H1 (cell line): ENCODE data around the gene ABHD12. TPM values are rescaled to one million over a fixed set of nuclear protein-coding genes. Genes with fewer than 3 reads are reported as not detected.

ENCODE experiments used
- CTCF ChIA-PET: fragments of 300-600 bp; sonication (Branson Sonifier 250); formaldehyde crosslinking; loops from one replicate; lab custom pipeline; 2021; ENCODE audit not compliant: partially characterized antibody; lab: Charles Lee
- POLR2A ChIA-PET: fragments of 300-600 bp; sonication (Branson Sonifier 250); formaldehyde crosslinking; loops from one replicate; lab custom pipeline; 2021; ENCODE audit warnings: inconsistent platforms; ENCODE audit not compliant: partially characterized antibody; lab: Charles Lee
- DNase-seq, 2 experiments: peaks; one replicate each; pipeline versions ENCODE4 v3.0.0 to v3.0.0-alpha.2; 2010 to 2022; ENCODE audit warnings: low spot score in 2 of 2, low read depth in 1 of 2, mixed read lengths in 1 of 2
- FAIRE-seq: peaks from 2 replicates; lab custom pipeline; 2011; peaks lifted over from hg19 to GRCh38; lab: Jason Lieb, UNC
- H2AFZ ChIP-seq: 2 replicates; pipeline ENCODE4 v1.8.1; 2012; ENCODE audit warnings: low read length, inconsistent platforms
- H2AK5ac ChIP-seq: 2 replicates; pipeline ENCODE4 v1.6.1; 2013; ENCODE audit warnings: low read depth, low read length
- H2BK120ac ChIP-seq: replicated peaks from 2 replicates; pipeline ENCODE3; 2013; ENCODE audit warnings: low read depth, low read length, inconsistent platforms
- H2BK12ac ChIP-seq: 2 replicates; pipeline ENCODE4 v1.6.1; 2013; ENCODE audit warnings: low read depth, low read length
- H2BK15ac ChIP-seq: 2 replicates; pipeline ENCODE4 v1.6.1; 2013; ENCODE audit warnings: low read length
- H2BK20ac ChIP-seq: 2 replicates; pipeline ENCODE4 v1.6.1; 2013; ENCODE audit warnings: low read length
- H2BK5ac ChIP-seq: 2 replicates; pipeline ENCODE4 v1.6.1; 2013; ENCODE audit warnings: low read depth, low read length
- H3K14ac ChIP-seq: 2 replicates; pipeline ENCODE4 v1.6.1; 2013; ENCODE audit warnings: inconsistent platforms; ENCODE audit not compliant: insufficient read length
- H3K18ac ChIP-seq: 2 replicates; pipeline ENCODE4 v1.6.1; 2013; ENCODE audit warnings: low read length; ENCODE audit errors: extremely low read depth
- H3K23ac ChIP-seq: 2 replicates; pipeline ENCODE4 v1.6.1; 2013; ENCODE audit warnings: inconsistent platforms; ENCODE audit not compliant: insufficient read length
- H3K23me2 ChIP-seq: 2 replicates; pipeline ENCODE4 v1.6.1; 2013; ENCODE audit warnings: low read depth, low read length
- H3K27ac ChIP-seq: 2 replicates; pipeline ENCODE4 v1.6.1; 2011; ENCODE audit warnings: low read depth, low read length, inconsistent platforms
- H3K27me3 ChIP-seq, 4 experiments: replicated peaks in 1 of 4; 1 replicate in 1 of 4; 2 replicates in 3 of 4; pipeline versions ENCODE4 v1.6.1 to v1.8.1; 2011 to 2013; ENCODE audit warnings: low read length in 3 of 4, mild to moderate bottlenecking in 3 of 4, inconsistent platforms in 2 of 4, mixed read lengths in 2 of 4, moderate library complexity in 1 of 4; ENCODE audit not compliant: control insufficient read depth in 3 of 4, insufficient read depth in 3 of 4; ENCODE audit errors: extremely low read depth in 1 of 4
- H3K36me3 ChIP-seq, 4 experiments: 2 replicates each; pipeline versions ENCODE4 v1.6.1 to v1.8.1; 2011 to 2013; ENCODE audit warnings: mild to moderate bottlenecking in 4 of 4, low read length in 3 of 4, moderate library complexity in 2 of 4, control low read depth in 1 of 4, inconsistent platforms in 1 of 4; ENCODE audit not compliant: insufficient read depth in 4 of 4, control insufficient read depth in 2 of 4
- H3K4ac ChIP-seq: replicated peaks from 2 replicates; pipeline ENCODE3; 2013; ENCODE audit warnings: low read length, low read depth, mixed read lengths, inconsistent platforms; ENCODE audit not compliant: insufficient read length
- H3K4me1 ChIP-seq, 4 experiments: replicated peaks in 1 of 4; 1 replicate in 1 of 4; 2 replicates in 3 of 4; pipeline versions ENCODE4 v1.6.1 to v1.8.1; 2011 to 2013; ENCODE audit warnings: low read length in 3 of 4, inconsistent platforms in 2 of 4, mixed read lengths in 1 of 4; ENCODE audit not compliant: insufficient read depth in 4 of 4, control insufficient read depth in 3 of 4
- H3K4me2 ChIP-seq, 2 experiments: 2 replicates each; pipeline versions ENCODE4 v1.6.1 to v1.8.1; 2011 to 2013; ENCODE audit warnings: low read depth in 2 of 2, low read length in 2 of 2, control low read depth in 1 of 2, inconsistent platforms in 1 of 2, mild to moderate bottlenecking in 1 of 2; ENCODE audit not compliant: insufficient read depth in 1 of 2
- H3K4me3 ChIP-seq, 4 experiments: fragments of 200-600, 300-600 bp in 1 of 4; sonication (generic), shearing (Covaris generic), sonication (Bioruptor Twin) in 1 of 4; 2 replicates each; pipeline versions ENCODE4 v1.5.1 to v1.8.1; 2011 to 2016; ENCODE audit warnings: low read length in 4 of 4, low read depth in 3 of 4, control low read depth in 2 of 4, inconsistent platforms in 2 of 4, mild to moderate bottlenecking in 2 of 4, mixed read lengths in 1 of 4, moderate library complexity in 1 of 4; ENCODE audit not compliant: insufficient read depth in 2 of 4; ENCODE audit errors: extremely low read depth in 1 of 4
- H3K56ac ChIP-seq: replicated peaks from 2 replicates; pipeline ENCODE3; 2013; ENCODE audit warnings: low read depth, mild to moderate bottlenecking, mixed read lengths, low read length, inconsistent platforms; ENCODE audit not compliant: insufficient read length
- H3K79me1 ChIP-seq: 2 replicates; pipeline ENCODE4 v1.6.1; 2013; ENCODE audit warnings: low read depth, low read length, control low read depth
- H3K79me2 ChIP-seq, 2 experiments: 2 replicates each; pipeline versions ENCODE4 v1.6.1 to v1.8.1; 2012 to 2013; ENCODE audit warnings: low read length in 2 of 2, mild to moderate bottlenecking in 2 of 2, inconsistent platforms in 1 of 2; ENCODE audit not compliant: insufficient read depth in 2 of 2, control insufficient read depth in 1 of 2
- H3K9ac ChIP-seq, 4 experiments: replicated peaks in 1 of 4; 1 replicate in 1 of 4; 2 replicates in 3 of 4; pipeline versions ENCODE4 v1.6.1 to v1.8.1; 2011 to 2013; ENCODE audit warnings: low read depth in 3 of 4, low read length in 3 of 4, control low read depth in 2 of 4, mild to moderate bottlenecking in 2 of 4, moderate library complexity in 2 of 4, inconsistent platforms in 1 of 4; ENCODE audit errors: extremely low read depth in 1 of 4
- H3K9me3 ChIP-seq, 2 experiments: 2 replicates each; pipeline versions ENCODE4 v1.6.1 to v1.8.1; 2012 to 2013; ENCODE audit warnings: mild to moderate bottlenecking in 2 of 2, moderate library complexity in 2 of 2, control low read depth in 1 of 2, inconsistent platforms in 1 of 2, low read depth in 1 of 2, low read length in 1 of 2, mixed read lengths in 1 of 2; ENCODE audit not compliant: insufficient read depth in 2 of 2
- H4K20me1 ChIP-seq, 2 experiments: replicated peaks in 1 of 2; 2 replicates each; pipeline versions ENCODE3 to v1.8.1; 2011 to 2013; ENCODE audit warnings: inconsistent platforms in 2 of 2, low read length in 2 of 2, mild to moderate bottlenecking in 1 of 2; ENCODE audit not compliant: insufficient read depth in 2 of 2, control insufficient read depth in 1 of 2
- H4K5ac ChIP-seq: 2 replicates; pipeline ENCODE4 v1.6.1; 2013; ENCODE audit warnings: low read length, low read depth, mixed read lengths, inconsistent platforms; ENCODE audit not compliant: insufficient read length
- H4K8ac ChIP-seq: 2 replicates; pipeline ENCODE4 v1.8.0; 2013; ENCODE audit warnings: mild to moderate bottlenecking, moderate library complexity, low read length, inconsistent platforms; ENCODE audit not compliant: insufficient read depth; ENCODE audit errors: extremely low read depth
- H4K91ac ChIP-seq: replicated peaks from 2 replicates; pipeline ENCODE3; 2013; ENCODE audit warnings: low read length, mixed read lengths, inconsistent platforms; ENCODE audit not compliant: insufficient read length
- CBX5 ChIP-seq: fragments of 300-800, 300-1000 bp; sonication (generic); IDR thresholded peaks from 2 replicates; pipeline ENCODE4 v1.7.1; 2016; ENCODE audit warnings: antibody characterized with exemption, low read length, low read depth
- JUN ChIP-seq: IDR thresholded peaks from 2 replicates; pipeline ENCODE4 v1.6.1; 2011; ENCODE audit warnings: low read depth, mild to moderate bottlenecking, improper control_type of control experiment, low read length
- MAFK ChIP-seq: IDR thresholded peaks from 2 replicates; pipeline ENCODE4 v1.6.1; 2012; ENCODE audit warnings: low read depth, mild to moderate bottlenecking, improper control_type of control experiment, low read length
- YY1 ChIP-seq: IDR thresholded peaks from 2 replicates; pipeline ENCODE4 v1.6.1; 2011; ENCODE audit warnings: low read depth, mild to moderate bottlenecking, low read length
- WGBS, 2 experiments: shearing (Covaris generic) in 1 of 2; methylation state at CpG; one replicate each; pipeline versions ENCODE4 v1.1.6 to v1.1.7; 2013 to 2015; ENCODE audit warnings: low lambda C conversion rate in 2 of 2, mixed read lengths in 2 of 2, inconsistent platforms in 1 of 2, low coverage in 1 of 2, missing lambda C conversion rate in 1 of 2; ENCODE audit not compliant: insufficient replicate concordance in 2 of 2, insufficient coverage in 1 of 2, insufficient read length in 1 of 2; ENCODE audit errors: extremely low coverage in 1 of 2, missing lambda C conversion rate in 1 of 2; 5-methylcytosine and 5-hydroxymethylcytosine counted together
- polyA plus RNA-seq, 7 experiments: library from polyadenylated mRNA; depleted of rRNA in 3 of 7; stranded (reverse) in 5 of 7; unstranded in 2 of 7; fragments of >200 nt in 5 of 7; fragments of 200-250 nt in 2 of 7; gene quantifications; 1 replicate in 5 of 7; 2 replicates in 1 of 7; 4 replicates in 1 of 7; pipeline versions ENCODE4 v1.2.1 to v1.2.3, GENCODE V29; 2011 to 2013; ENCODE audit warnings: missing spikeins in 2 of 7, mixed read lengths in 2 of 7
- total RNA-seq: library from RNA; stranded (reverse); fragmentation: NEBNext Ultra II Directional; extraction: Animal tissue kit (Norgen Biotek cat#: 25700); gene quantifications from 2 replicates; pipeline ENCODE4 v1.2.1, GENCODE V29; 2021
- TF ChIP-seq, protein P1 (sequence below): IDR thresholded peaks from 2 replicates; pipeline ENCODE4 v1.6.1; 2011; ENCODE audit warnings: low read depth, mild to moderate bottlenecking, low read length; ENCODE audit not compliant: insufficient read depth

The ABHD12 gene
- total and polyA plus RNA-seq, 2 of the 8 experiments (the other 6 are each of a cell fraction or from before 2014, with no cell fraction given) = 31.3 to 59.5 TPM

DNA sequence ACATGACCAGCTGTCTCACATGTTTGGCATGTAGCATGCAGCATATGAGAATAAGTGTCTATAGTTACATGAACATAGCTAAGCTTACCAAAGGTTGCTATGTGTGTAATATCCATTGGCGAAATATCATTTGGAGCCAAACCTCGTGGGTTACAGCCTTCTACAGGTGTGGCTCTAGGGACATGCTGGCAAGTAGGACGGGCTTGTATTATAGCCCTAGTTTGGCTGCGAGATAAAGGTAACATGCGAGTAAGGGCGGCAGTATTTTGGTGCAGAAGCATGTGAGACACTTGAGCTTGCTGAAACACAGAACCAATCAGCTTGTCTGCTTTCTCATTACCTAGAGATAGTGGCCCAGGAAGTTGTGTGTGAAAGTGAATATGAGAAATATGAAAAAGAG, 6.5 kb upstream of the ABHD12 start:
- WGBS, 2 experiments = 95% methylated on average over 6 of the region's 6 CpGs; no CpG with 5 or more reads in 1 of the 2 experiments
- Histone ChIP-seq H2AFZ (no peak overlapping the region), H2BK5ac (no peak overlapping the region), H3K79me1 (no peaks in the 10 kb centered on the region), H4K5ac (no peak overlapping the region), H3K4me2 (no peak overlapping the region), H3K56ac (no peak overlapping the region), H3K18ac (no peak overlapping the region), H3K36me3 (no peaks in the 10 kb centered on the region), H4K20me1 (no peaks in the 10 kb centered on the region), H3K14ac (no peak overlapping the region), H3K23ac (no peak overlapping the region), H4K8ac (no peak overlapping the region), H2BK120ac (no peak overlapping the region), H4K91ac (no peak overlapping the region), H3K4me3 (no peak overlapping the region), H3K9me3 (peaks cover 0 to 3% of the 10 kb centered on the region in 2 experiments; a peak in 2 of 4 replicates), H3K23me2 (0 out of 2 replicates have a peak, but pooled peaks cover 2% of the 10 kb centered on the region), H3K9ac (no peak overlapping the region), H3K27me3 (no peaks in the 10 kb centered on the region), H3K4me1 (no peaks in the 10 kb centered on the region; a peak in 1 of 7 replicates), H3K79me2 (no peaks in the 10 kb centered on the region), H2BK15ac (no peak overlapping the region), H2AK5ac (no peak overlapping the region), H2BK12ac (no peak overlapping the region), H2BK20ac (no peak overlapping the region), H3K27ac (no peak overlapping the region), H3K4ac (no peak overlapping the region)
- POLR2A ChIA-PET = interaction anchor here (1.1 to 6.0 kb wide), 2 partner anchors 9 to 11 kb away, joined by 3 to 33 read pairs; partner anchors contain the start of gene GINS1
- DNase-seq (no peak), FAIRE-seq (no peak)
- CTCF ChIA-PET = interaction anchor here (0.6 to 8.0 kb wide), 12 partner anchors 11 to 205 kb away, joined by 3 to 79 read pairs (median 12); partner anchors contain the start of gene GINS1
- TF ChIP-seq MAFK (no peak), CBX5 (no peak), JUN (no peak), YY1 (no peak)
- TF ChIP-seq, protein P1, sequence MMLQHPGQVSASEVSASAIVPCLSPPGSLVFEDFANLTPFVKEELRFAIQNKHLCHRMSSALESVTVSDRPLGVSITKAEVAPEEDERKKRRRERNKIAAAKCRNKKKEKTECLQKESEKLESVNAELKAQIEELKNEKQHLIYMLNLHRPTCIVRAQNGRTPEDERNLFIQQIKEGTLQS = no peak
